AG10803 (cell line): ENCODE data around the gene INSRR.

Experiments used
- DNase-seq: peaks from one replicate; pipeline ENCODE4 v3.0.0; 2010; ENCODE audit warnings: low read depth
- H3K4me3 ChIP-seq: 2 replicates; pipeline ENCODE4 v1.5.1; 2011; ENCODE audit warnings: mild to moderate bottlenecking, low read length, control low read depth
- CTCF ChIP-seq: conservative IDR thresholded peaks from 2 replicates; pipeline ENCODE4 v1.5.1; 2011; ENCODE audit warnings: mild to moderate bottlenecking, low read length, control low read depth, inconsistent platforms

The INSRR gene

GRCh38 chr1:156894001-156894400, 35.1 kb upstream of the INSRR start:
- DNase-seq: no peak
- TF ChIP-seq CTCF: no peak
- H3K4me3 ChIP-seq: peak overlapping the region; percentile 56

GRCh38 chr1:156893048-156893953, 34.4 kb upstream of the INSRR start, which contains the start of gene PEAR1:
Gene PEAR1 (plus strand): TSS chr1:156893718. CDS start chr1:156903927, 10,209 bp downstream.
- TF ChIP-seq CTCF: no peak
- DNase-seq: no peak
- peak within 1 kb of the TSS; percentile 56 for H3K4me3 ChIP-seq

GRCh38 chr1:156892190-156893047, 33.5 kb upstream of the INSRR start:
- peak; percentile 83 for DNase-seq
- H3K4me3 ChIP-seq: peak overlapping the region; percentile 42
- TF ChIP-seq CTCF: peak; percentile 77

GRCh38 chr1:156889802-156890580, 31.1 kb upstream of the INSRR start:
- H3K4me3 ChIP-seq: no peak overlapping the region
- TF ChIP-seq CTCF: peak; percentile 91
- peak; percentile 71 for DNase-seq

GRCh38 chr1:156887734-156888133, 28.8 kb upstream of the INSRR start:
- no peak overlapping the region for H3K4me3 ChIP-seq
- DNase-seq: no peak
- no peak for TF ChIP-seq CTCF

GRCh38 chr1:156887317-156887716, 28.4 kb upstream of the INSRR start:
- no peak for TF ChIP-seq CTCF
- DNase-seq: no peak
- no peak overlapping the region for H3K4me3 ChIP-seq
